Myocyte (in vitro differentiated cells): ENCODE results near the gene P2RX3. TPM values are rescaled to one million over a fixed set of nuclear protein-coding genes. Genes with fewer than 3 reads are reported as not detected.

ENCODE experiments used
- DNase-seq: peaks from one replicate; pipeline ENCODE4 v3.0.0-alpha.2; 2012; ENCODE audit warnings: low read depth
- total RNA-seq: library from RNA; depleted of rRNA; stranded (reverse); fragments of >200 nt; gene quantifications from 2 replicates; pipeline ENCODE4 v1.2.3, GENCODE V29; 2014

P2RX3 gene
- total RNA-seq, 1 donor from 2014 or later, result not detected

- DNase-seq, result no peak
These were observed 76.6 kb downstream of the P2RX3 start for GRCh38 chr11:57414612-57415212.

- no peak for DNase-seq
These were observed 78.3 kb downstream of the P2RX3 start for GRCh38 chr11:57416436-57416835.

GRCh38 chr11:57417056-57417455 is 78.9 kb downstream of the P2RX3 start:
- no peak for DNase-seq

GRCh38 chr11:57418131-57418530 is 80.0 kb downstream of the P2RX3 start:
- DNase-seq, result no peak

GRCh38 chr11:57419146-57419545 is 81.0 kb downstream of the P2RX3 start:
- DNase-seq, result no peak

GRCh38 chr11:57421066-57421465 is 82.9 kb downstream of the P2RX3 start:
- no peak for DNase-seq

GRCh38 chr11:57421805-57422204 is 83.7 kb downstream of the P2RX3 start:
- DNase-seq, result no peak

Other genes starting within 250 kb of the P2RX3 start
- not detected in 2 replicates for gene LRRC55, start 156.4 kb upstream of the P2RX3 start, total RNA-seq
- 0.05 TPM in 1 of 2 replicates, not detected in the other for gene APLNR, start 101.1 kb upstream of the P2RX3 start, total RNA-seq
- gene TNKS1BP1, start 13.4 kb upstream of the P2RX3 start, total RNA-seq, result 75.6 and 86.1 TPM in 2 replicates
- gene SSRP1, start 2.5 kb upstream of the P2RX3 start, total RNA-seq, result 81.9 and 90.8 TPM in 2 replicates
- not detected in 2 replicates for gene PRG3, start 42.8 kb downstream of the P2RX3 start, total RNA-seq
- gene PRG2, start 52.3 kb downstream of the P2RX3 start, total RNA-seq, result not detected in 2 replicates
- 21.6 and 21.9 TPM in 2 replicates for gene SLC43A3, start 88.8 kb downstream of the P2RX3 start, total RNA-seq
- gene RTN4RL2, start 122.2 kb downstream of the P2RX3 start, total RNA-seq, result 0.53 and 0.94 TPM in 2 replicates
- gene SLC43A1, start 177.3 kb downstream of the P2RX3 start, total RNA-seq, result 9.1 and 11.0 TPM in 2 replicates
- 24.0 and 31.2 TPM in 2 replicates for gene TIMM10, start 192.4 kb downstream of the P2RX3 start, total RNA-seq
- gene SMTNL1, start 199.2 kb downstream of the P2RX3 start, total RNA-seq, result 0.16 and 0.21 TPM in 2 replicates
- gene UBE2L6, start 229.3 kb downstream of the P2RX3 start, total RNA-seq, result 31.1 and 36.8 TPM in 2 replicates